GM11168 (cell line): ENCODE measurements around the gene MAGOHB.
"Not testable (repeated sequence)": the region's sequence is repeated elsewhere in the genome, so short reads cannot be mapped to it uniquely, and the experiment has no call there.

ENCODE experiments used
- in situ Hi-C: fragments of 300-500 bp; cut with MboI; formaldehyde crosslinking; loops from one replicate; pipeline ENCODE4 v1.12.0; 2022; ENCODE audit warnings: low sequenced_read_pairs; ENCODE audit not compliant: unreplicated experiment

Gene MAGOHB

DNA sequence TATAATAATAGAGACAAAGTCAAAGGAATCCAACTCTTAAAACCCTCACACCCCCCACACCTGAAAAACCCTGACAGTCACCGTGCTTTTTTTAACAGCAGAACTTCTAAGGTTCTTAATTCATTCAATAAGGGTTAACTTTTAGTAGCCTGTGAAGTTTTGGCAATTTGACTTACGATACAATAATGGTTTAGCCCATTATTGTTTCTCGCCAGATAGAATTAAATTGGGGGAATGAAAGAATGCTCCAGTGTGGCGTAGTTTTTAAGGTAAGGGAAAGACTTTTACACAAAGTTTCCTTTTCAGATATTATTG is 604 bp upstream of the MAGOHB start:
- in situ Hi-C loops, result no loop called here

- in situ Hi-C loops, result no loop called here
Observed at GRCh38 chr12:10612984-10613348, 443 bp downstream of the MAGOHB start.

- in situ Hi-C loops, result no loop called here
Observed at GRCh38 chr12:10612110-10612509, 1.3 kb downstream of the MAGOHB start.

DNA sequence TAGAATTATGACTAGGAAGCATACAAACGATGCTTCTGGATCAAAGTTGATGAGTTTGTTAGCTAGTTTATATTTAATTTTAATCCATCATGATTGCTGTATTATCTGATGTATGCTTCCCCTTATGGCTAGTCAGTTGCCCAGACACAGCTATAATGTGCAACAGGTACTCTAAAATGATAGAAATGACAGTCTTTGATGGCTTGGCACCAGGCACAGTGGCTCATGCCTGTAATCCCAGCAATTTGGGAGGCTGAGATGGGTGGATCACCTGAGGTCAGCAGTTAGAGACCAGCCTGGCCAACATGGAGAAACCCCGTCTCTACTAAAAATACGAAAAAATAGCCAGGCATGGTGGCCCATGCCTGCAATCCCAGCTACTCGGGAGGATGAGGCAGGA is 2.2 kb downstream of the MAGOHB start:
- in situ Hi-C loops, result not testable (repeated sequence)

DNA sequence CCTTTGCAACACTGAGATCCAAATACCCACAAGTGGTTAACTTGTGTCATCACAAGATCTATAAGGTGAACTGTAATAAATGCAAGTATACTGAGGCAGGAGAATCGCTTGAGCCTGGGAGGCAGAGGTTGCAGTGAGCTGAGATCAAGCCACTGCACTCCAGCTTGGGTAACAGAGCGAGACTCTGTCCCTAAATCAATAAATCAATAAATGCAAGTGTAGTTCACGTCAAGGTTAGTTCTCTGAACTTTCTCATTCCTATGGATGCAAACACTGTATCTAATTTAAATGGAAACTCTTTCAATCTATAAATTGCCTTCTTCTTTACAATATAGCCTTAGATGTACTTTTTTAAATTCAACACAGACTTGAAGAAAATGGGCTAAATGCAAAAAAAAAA is 3.2 kb downstream of the MAGOHB start:
- in situ Hi-C loops, result no loop called here

DNA sequence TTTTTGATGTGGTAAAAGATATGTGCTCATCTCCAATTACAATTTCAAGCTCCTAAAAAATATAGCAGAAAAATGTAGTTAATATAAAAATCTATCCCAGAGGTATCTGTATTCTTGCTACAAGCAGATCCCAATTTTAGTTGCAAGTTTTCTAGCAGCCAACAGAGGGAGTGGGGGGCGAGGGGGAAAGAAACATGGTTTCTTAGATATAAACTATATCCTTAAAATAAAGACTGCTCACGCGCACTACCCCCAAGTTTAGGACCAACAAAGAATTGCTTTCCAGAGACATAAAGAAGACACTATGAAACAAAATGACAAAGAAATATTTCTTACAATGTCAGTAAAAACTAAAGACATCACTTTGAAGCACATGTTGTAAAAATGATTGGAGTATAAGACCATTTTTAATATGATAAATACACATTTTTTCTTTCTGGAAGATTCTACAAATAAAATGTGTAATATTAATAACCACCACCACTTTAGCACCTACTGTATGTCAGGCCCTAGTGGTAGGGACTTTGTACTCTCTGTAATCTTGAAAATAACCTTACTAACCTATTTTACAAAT is 5.4 kb downstream of the MAGOHB start:
- in situ Hi-C loops, result no loop called here

DNA sequence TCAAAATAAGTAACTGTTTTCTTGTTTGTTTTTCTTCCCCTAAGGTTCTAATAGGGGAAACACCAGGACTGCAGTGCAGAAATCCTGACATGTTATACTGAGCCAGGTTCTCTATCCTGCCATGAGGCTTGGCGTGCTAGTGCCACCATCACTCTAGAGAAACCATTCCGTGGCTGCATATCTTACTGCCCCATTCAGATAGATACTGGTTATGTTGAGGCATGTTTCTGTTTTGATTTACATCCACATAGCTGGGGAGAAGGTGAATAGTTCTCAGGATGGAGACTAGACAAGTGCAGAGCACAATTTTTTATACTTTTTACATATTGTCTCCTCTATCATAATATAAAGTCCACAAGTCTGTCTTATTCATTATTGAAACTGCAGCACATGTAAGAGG is 11.5 kb downstream of the MAGOHB start:
- in situ Hi-C loops, result no loop called here

DNA sequence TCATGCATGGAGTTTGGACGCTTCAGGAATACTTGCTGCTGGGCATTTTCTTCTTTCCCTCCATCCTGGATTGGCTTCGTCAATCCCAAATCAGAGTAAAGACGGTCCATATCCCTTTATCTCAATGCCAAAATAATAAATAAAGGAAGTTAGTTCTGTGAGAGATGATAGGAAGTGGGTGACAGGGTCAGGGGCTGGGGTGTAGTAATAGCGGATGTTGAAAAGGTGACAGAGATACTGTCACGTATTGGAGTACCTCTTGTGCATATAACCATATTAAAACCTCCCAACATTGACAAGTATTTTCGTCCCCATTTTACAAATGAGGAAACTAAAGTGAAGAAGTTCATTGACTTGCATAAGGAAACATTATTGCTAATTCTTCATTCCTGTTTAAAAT is 12.4 kb downstream of the MAGOHB start:
- in situ Hi-C loops, result no loop called here

DNA sequence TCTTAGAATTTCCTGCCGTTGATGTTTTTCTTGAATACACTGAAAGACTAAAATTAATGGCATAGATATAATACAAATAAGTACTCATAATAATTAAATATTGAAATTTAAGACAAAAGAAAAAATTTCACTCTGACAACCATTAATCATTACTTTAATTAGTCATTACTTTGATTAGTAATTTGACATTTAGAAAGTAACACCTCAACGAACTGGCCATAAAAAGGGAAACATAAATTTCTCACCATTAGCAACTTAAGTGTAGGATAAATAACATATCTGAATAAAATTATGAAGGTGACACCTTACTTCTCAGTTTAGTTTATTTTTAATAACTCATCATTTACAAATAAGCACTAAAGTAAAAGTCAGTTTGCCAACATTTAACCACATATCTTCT is 17.5 kb downstream of the MAGOHB start:
- in situ Hi-C loops, result no loop called here

GRCh38 chr12:10590966-10591365 is 22.4 kb downstream of the MAGOHB start:
- in situ Hi-C loops, result no loop called here

GRCh38 chr12:10584415-10584814 is 29.0 kb downstream of the MAGOHB start:
- in situ Hi-C loops, result no loop called here

GRCh38 chr12:10582704-10583103 is 30.7 kb downstream of the MAGOHB start:
- in situ Hi-C loops, result no loop called here

DNA sequence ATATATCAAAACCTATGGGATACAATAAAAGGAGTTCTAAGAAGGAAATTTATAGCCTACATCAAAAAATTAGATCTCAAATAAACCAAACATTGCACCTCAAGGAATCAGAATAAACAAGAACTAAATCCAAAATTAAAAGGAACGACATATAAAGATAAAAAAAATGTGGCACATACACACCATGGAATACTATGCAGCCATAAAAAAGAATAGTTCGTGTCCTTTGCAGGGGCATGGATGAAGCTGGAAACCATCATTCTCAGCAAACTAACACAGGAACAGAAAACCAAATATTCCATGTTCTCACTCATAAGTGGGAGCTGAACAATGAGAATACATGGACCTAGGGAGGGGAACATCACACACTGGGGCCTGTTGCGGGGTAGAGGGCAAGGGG is 31.3 kb downstream of the MAGOHB start:
- in situ Hi-C loops, result not testable (repeated sequence)

DNA sequence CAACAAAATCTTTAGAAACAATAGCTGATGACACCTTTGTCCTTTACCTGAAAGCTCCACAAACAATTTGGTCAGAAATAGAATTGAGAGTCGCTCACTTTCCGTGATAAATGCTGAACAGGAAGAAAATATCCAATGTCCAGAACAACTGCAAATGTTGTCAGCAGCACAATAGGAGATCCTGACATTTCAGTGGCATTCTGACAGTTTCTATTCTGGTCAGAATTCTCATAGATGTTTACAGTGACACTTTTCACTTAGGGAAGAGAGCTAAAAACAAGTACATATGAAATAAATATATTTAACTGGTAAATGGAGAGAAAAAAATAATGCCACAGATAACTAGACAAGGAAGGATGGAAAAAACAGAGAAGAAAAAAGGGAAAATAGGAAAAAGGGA is 39.1 kb downstream of the MAGOHB start:
- in situ Hi-C loops, result loop anchor here (25.0 kb wide), 1 partner anchor 212 kb away; no protein-coding TSS in a partner anchor

DNA sequence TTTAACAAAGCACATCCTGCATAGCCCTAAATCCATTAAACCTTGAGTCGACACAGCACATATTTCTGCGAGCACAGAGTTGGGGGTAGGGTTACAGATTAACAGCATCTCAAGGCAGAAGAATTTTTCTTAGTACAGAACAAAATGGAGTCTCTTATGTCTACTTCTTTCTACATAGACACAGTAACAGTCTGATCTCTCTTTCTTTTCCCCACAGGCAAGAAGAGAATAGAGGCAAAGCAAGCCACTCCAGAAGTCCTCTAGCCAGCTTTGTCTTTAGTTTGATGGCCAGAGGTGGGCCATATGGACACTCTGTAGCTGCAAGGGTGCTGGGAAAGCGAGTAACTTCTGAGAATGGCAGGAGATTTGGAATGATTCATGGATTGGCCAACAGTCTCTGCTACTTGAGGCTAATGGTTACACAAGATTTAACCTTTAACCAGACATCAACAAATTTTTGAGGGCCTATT is 41.4 kb downstream of the MAGOHB start:
- in situ Hi-C loops, result loop anchor here (25.0 kb wide), 1 partner anchor 210 kb away; no protein-coding TSS in a partner anchor

DNA sequence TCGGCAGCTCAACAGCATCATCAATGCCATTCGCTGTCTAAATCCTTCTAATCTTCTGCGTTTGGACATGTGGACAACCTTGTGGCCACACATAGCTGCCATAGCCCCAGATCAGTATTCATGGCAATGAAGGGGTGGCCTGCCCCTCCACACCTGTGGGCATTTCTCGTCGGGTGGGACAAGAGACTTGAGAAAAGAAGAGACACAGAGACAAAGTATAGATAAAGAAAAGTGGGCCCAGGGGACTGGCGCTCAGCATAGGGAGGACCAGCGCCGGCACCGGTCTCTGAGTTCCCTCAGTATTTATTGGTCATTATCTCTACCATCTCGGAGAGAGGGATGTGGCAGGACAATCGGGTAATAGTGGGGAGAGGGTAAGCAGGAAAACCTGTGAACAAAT is 42.3 kb downstream of the MAGOHB start:
- in situ Hi-C loops, result loop anchor here (25.0 kb wide), 1 partner anchor 209 kb away; no protein-coding TSS in a partner anchor

GRCh38 chr12:10567813-10568212 is 45.6 kb downstream of the MAGOHB start:
- in situ Hi-C loops, result loop anchor here (25.0 kb wide), 1 partner anchor 206 kb away; no protein-coding TSS in a partner anchor

DNA sequence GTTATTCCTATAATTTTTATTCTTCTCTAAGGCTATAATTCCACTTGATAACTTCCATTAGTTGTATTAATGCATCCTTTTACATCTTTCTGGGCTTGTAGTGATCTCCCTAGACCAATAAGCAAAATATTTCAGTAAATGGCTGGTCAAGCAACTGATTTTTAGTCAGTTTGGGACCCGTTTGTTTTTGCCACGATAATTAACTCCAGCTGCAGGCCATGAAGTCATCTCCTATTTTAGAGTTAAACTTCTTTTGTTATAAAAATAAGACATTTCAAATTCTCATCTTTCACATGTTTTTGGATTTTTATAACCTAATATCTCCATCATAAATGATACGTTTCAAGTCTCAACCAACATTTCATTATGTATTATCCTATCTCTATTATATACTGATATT is 49.4 kb downstream of the MAGOHB start:
- in situ Hi-C loops, result loop anchor here (5.0 to 25.0 kb wide), 2 partner anchors 202 to 327 kb away; no protein-coding TSS in a partner anchor

DNA sequence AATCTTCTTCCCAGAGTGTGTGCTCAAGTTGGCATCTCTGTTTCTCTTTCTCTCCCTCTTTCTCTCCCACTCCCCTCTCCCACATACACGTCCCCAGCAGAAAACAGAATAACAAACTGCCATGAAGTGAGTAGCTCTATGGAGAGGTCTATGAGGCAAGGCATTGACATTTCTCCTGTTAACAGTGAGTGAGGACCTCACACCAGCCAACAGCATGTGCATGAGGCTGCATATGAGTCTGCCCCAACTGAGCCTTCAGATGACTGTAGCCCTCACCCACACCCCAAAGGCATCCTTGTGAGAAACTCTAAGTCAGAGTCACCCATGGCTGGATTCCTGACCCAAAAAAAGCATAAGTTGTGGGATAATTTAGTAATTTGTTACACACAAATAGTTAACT is 50.4 kb downstream of the MAGOHB start:
- in situ Hi-C loops, result loop anchor here (5.0 to 25.0 kb wide), 2 partner anchors 201 to 326 kb away; no protein-coding TSS in a partner anchor

- in situ Hi-C loops, result loop anchor here (5.0 to 25.0 kb wide), 2 partner anchors 200 to 325 kb away; no protein-coding TSS in a partner anchor
Observed at GRCh38 chr12:10562306-10562933, 51.0 kb downstream of the MAGOHB start.

- in situ Hi-C loops, result loop anchor here (25.0 kb wide), 1 partner anchor 197 kb away; no protein-coding TSS in a partner anchor
Observed at GRCh38 chr12:10559244-10559643, 54.2 kb downstream of the MAGOHB start.

- in situ Hi-C loops, result loop anchor here (25.0 kb wide), 1 partner anchor 196 kb away; no protein-coding TSS in a partner anchor
Observed at GRCh38 chr12:10558789-10559188, 54.6 kb downstream of the MAGOHB start.
